Neutrophil (primary cell): ENCODE data around the gene HCK.

Source experiments
- H3K27ac ChIP-seq: fragments of 200-600 bp; sonication (generic); 2 replicates; pipeline ENCODE4 v1.5.1; 2016; ENCODE audit warnings: mild to moderate bottlenecking, moderate library complexity
- H3K27me3 ChIP-seq: fragments of 200-600 bp; sonication (generic); 2 replicates; pipeline ENCODE4 v1.6.0; 2016; ENCODE audit warnings: mild to moderate bottlenecking
- H3K36me3 ChIP-seq: fragments of 200-600 bp; sonication (generic); 2 replicates; pipeline ENCODE4 v1.5.1; 2017
- H3K4me1 ChIP-seq, 2 experiments: fragments of 200-600 bp in 1 of 2; sonication (generic) in 1 of 2; 1 replicate in 1 of 2; 2 replicates in 1 of 2; pipeline versions ENCODE4 v1.5.1 to v1.6.1; 2013 to 2016; ENCODE audit warnings: low read depth in 1 of 2, low read length in 1 of 2, mild to moderate bottlenecking in 1 of 2, moderate library complexity in 1 of 2; ENCODE audit not compliant: control insufficient read depth in 1 of 2, insufficient read depth in 1 of 2
- H3K4me3 ChIP-seq, 2 experiments: fragments of 200-600 bp in 1 of 2; sonication (generic) in 1 of 2; 1 replicate in 1 of 2; 2 replicates in 1 of 2; pipeline ENCODE4 v1.5.1; 2013 to 2016; ENCODE audit warnings: low read depth in 1 of 2, low read length in 1 of 2, mild to moderate bottlenecking in 1 of 2, moderate library complexity in 1 of 2
- H3K9me3 ChIP-seq: fragments of 200-600 bp; sonication (generic); 2 replicates; pipeline ENCODE4 v1.5.1; 2016
- TF ChIP-seq, protein P1 (sequence below): fragments of 200-600 bp; sonication (generic); IDR thresholded peaks from 2 replicates; pipeline ENCODE4 v1.5.1; 2016; ENCODE audit warnings: antibody characterized with exemption

The HCK gene

GRCh38 chr20:32036252-32036651, 15.8 kb upstream of the HCK start:
- peak overlapping the region; percentile 38 to 56 for H3K4me3 ChIP-seq
- TF ChIP-seq, protein P1, sequence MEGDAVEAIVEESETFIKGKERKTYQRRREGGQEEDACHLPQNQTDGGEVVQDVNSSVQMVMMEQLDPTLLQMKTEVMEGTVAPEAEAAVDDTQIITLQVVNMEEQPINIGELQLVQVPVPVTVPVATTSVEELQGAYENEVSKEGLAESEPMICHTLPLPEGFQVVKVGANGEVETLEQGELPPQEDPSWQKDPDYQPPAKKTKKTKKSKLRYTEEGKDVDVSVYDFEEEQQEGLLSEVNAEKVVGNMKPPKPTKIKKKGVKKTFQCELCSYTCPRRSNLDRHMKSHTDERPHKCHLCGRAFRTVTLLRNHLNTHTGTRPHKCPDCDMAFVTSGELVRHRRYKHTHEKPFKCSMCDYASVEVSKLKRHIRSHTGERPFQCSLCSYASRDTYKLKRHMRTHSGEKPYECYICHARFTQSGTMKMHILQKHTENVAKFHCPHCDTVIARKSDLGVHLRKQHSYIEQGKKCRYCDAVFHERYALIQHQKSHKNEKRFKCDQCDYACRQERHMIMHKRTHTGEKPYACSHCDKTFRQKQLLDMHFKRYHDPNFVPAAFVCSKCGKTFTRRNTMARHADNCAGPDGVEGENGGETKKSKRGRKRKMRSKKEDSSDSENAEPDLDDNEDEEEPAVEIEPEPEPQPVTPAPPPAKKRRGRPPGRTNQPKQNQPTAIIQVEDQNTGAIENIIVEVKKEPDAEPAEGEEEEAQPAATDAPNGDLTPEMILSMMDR, result no peak
- peak overlapping the region; percentile 99 for H3K27ac ChIP-seq
- H3K9me3 ChIP-seq, result no peaks in the 10 kb centered on the region
- H3K27me3 ChIP-seq, result no peaks in the 10 kb centered on the region
- no peaks in the 10 kb centered on the region for H3K36me3 ChIP-seq
- peaks cover 99 to 100% of the 10 kb centered on the region in 2 experiments for H3K4me1 ChIP-seq

DNA sequence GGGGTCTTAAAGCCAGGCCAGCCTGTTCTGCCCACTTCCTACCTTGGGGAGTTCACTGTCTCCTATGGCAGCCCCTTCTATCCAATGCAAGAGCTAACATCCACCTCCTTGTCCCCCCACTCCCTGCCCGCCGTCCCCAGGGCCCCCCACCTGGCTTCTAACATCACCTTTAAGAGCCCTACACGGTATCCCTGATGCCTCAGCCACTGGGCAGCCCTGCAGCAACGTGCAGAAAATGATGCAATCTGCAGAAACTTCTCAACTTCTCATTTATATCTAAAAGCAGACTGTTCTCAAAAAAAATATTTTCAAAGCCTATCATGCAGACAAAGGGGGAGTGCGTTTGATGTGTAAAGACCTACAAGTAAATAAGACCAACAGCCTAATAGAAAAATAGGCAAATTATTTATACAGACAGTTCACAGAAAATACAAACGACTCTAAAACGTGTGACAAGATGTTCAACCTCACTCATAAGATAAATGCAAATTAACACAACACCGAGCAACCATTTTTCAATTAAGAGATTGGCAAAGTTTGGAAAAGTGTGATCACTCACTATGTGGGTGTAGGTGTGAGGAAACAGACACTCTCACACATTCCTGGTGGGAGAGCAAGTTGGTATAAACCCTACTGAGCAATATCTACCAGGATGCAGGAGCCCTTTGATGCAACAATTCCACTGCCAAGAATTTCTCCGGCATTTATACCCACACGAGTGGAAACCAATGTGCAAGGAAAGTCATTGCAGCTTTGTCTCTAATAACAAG, 15.1 kb upstream of the HCK start:
- Histone ChIP-seq H3K9me3 (no peaks in the 10 kb centered on the region), H3K36me3 (no peaks in the 10 kb centered on the region), H3K4me1 (peaks cover 99 to 100% of the 10 kb centered on the region in 2 experiments), H3K27me3 (no peaks in the 10 kb centered on the region), H3K4me3 (peak overlapping the region; percentile 38 to 56), H3K27ac (peak overlapping the region; percentile 99)
- TF ChIP-seq, protein P1, result no peak

DNA sequence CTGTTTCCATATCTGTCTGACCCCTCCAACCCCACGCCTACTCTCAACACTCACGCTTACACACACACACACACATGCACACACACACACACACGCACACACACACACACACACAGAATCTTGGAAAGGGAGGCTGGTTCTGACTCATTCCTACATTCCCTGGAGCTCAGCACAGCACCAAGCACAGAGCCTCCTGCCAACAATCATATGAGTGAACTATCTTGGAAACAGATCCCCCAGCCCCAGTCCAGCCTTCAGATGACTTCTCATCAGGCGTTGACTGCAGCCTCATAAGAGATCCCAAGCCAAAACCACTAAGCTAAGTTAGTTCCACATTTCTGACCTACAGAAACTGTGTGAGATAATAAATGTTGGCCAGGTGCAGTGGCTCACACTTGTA, 14.1 kb upstream of the HCK start:
- H3K4me3 ChIP-seq, result peak overlapping the region; percentile 21 to 56
- H3K36me3 ChIP-seq, result no peaks in the 10 kb centered on the region
- TF ChIP-seq, protein P1, result no peak
- peak overlapping the region; percentile 99 for H3K27ac ChIP-seq
- H3K4me1 ChIP-seq, result peaks cover 99 to 100% of the 10 kb centered on the region in 2 experiments
- no peaks in the 10 kb centered on the region for H3K27me3 ChIP-seq
- no peaks in the 10 kb centered on the region for H3K9me3 ChIP-seq

DNA sequence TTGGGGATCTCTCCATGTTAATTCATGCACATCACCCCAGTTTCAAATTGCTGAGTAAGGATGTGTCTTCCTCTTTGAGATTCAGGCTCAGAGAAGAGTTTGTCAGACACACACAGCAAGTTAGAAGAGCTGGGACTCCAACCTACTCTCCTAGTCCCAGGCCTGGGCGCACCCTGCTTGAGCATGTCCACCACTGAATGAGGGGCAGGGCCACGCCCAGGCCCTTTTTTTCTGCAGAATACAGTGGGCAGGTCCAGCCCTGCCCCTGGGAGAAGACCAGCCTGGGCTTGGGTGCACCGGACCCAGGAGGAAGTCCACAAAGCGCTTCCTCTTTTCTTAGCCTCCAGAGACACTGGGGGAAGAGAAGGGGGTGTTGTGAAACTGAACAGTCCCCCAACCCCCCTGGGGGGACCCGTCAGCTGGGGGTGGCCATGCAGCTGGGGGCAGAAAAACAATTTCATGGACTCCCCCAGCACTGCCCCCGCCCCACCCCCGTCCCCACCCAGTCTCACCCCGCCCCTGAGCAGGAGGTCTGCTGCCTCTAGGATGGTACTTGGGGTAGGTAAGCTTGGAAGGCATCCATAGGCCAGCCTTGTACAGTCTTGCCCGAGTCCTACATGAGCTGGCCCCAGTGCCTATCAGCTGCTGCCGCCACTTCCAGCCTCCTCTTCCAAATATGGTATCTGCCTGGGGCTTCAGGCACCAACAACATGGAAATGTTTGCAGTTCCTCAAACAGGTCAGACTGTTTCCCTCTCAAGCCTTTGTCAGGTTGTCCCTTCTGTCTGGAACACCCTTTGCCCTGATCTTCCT, 11.7 kb upstream of the HCK start:
- peaks cover 99 to 100% of the 10 kb centered on the region in 2 experiments for H3K4me1 ChIP-seq
- TF ChIP-seq, protein P1, result peak; percentile 15
- no peaks in the 10 kb centered on the region for H3K36me3 ChIP-seq
- H3K9me3 ChIP-seq, result no peaks in the 10 kb centered on the region
- H3K4me3 ChIP-seq, result peak overlapping the region; percentile 38 to 58
- H3K27me3 ChIP-seq, result no peaks in the 10 kb centered on the region
- H3K27ac ChIP-seq, result peak overlapping the region; percentile 99

DNA sequence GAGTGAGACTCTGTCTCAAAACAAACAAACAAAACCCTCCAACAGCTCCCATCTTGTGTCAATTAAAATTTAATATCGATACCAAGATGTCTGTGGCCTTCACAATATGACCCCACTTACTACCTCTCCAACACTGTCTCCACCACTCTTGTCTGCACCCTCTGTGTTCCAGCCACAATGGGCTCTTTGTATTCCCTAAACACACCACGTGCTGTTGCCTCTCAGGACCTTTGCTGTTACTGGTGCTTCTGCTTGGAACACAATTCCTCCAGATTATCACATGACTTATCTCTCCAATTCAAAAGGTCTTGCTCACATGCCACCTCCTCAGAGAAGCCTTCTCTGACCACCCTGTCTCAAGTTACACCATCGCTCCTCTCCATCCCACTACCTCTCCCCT, 6.0 kb upstream of the HCK start:
- no peaks in the 10 kb centered on the region for H3K27me3 ChIP-seq
- no peak overlapping the region for H3K4me3 ChIP-seq
- H3K36me3 ChIP-seq, result no peaks in the 10 kb centered on the region
- H3K4me1 ChIP-seq, result peaks cover 63% of the 10 kb centered on the region in 2 experiments
- H3K27ac ChIP-seq, result no peak overlapping the region
- H3K9me3 ChIP-seq, result no peaks in the 10 kb centered on the region
- TF ChIP-seq, protein P1, result no peak
